Mucosa of stomach (tissue), 1 donor: ENCODE results near the gene PSME3IP1.

Experiments
- H3K27me3 ChIP-seq: one replicate; pipeline ENCODE4 v1.7.0; 2013; ENCODE audit warnings: mild to moderate bottlenecking, low read length; ENCODE audit not compliant: control insufficient read depth, insufficient read depth
- H3K36me3 ChIP-seq: one replicate; pipeline ENCODE4 v1.7.0; 2013; ENCODE audit warnings: low read length; ENCODE audit not compliant: control insufficient read depth, insufficient read depth
- H3K4me1 ChIP-seq: one replicate; pipeline ENCODE4 v1.7.0; 2013; ENCODE audit warnings: mild to moderate bottlenecking, low read length; ENCODE audit not compliant: control insufficient read depth, insufficient read depth
- H3K4me3 ChIP-seq: one replicate; pipeline ENCODE4 v1.7.0; 2013; ENCODE audit warnings: low read length
- H3K9ac ChIP-seq: one replicate; pipeline ENCODE4 v1.7.0; 2013; ENCODE audit warnings: mild to moderate bottlenecking, low read length, moderate library complexity
- H3K9me3 ChIP-seq: one replicate; pipeline ENCODE4 v1.7.0; 2013; ENCODE audit warnings: mild to moderate bottlenecking, low read length, moderate library complexity; ENCODE audit not compliant: control insufficient read depth
- donor health status: Pancreatic carcinoma.

PSME3IP1 gene

DNA sequence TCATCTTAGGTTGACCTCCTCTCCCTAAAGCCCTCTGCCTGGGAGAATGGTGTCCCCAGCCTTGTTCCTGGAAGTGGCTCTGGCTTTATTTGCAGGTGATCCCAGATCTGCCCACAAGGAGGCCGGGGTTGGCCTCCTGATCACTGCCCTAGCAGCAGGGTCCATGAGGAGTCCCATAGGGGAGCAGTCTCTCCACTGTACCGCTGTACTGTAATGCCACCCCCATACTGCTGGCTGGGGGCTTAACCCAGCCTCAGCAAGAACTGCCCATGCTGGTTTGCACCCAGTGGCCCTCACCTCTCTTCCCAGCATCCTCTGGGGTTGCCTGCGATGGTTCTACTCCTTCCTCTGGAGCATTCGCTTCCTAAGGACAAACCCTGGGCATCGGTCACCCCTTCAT, 39.1 kb downstream of the PSME3IP1 start:
- no peaks in the 10 kb centered on the region for H3K36me3 ChIP-seq
- no peaks in the 10 kb centered on the region for H3K9me3 ChIP-seq
- H3K4me3 ChIP-seq, result no peak overlapping the region
- H3K27me3 ChIP-seq, result no peaks in the 10 kb centered on the region
- peaks cover 23% of the 10 kb centered on the region for H3K4me1 ChIP-seq
- H3K9ac ChIP-seq, result no peak overlapping the region

DNA sequence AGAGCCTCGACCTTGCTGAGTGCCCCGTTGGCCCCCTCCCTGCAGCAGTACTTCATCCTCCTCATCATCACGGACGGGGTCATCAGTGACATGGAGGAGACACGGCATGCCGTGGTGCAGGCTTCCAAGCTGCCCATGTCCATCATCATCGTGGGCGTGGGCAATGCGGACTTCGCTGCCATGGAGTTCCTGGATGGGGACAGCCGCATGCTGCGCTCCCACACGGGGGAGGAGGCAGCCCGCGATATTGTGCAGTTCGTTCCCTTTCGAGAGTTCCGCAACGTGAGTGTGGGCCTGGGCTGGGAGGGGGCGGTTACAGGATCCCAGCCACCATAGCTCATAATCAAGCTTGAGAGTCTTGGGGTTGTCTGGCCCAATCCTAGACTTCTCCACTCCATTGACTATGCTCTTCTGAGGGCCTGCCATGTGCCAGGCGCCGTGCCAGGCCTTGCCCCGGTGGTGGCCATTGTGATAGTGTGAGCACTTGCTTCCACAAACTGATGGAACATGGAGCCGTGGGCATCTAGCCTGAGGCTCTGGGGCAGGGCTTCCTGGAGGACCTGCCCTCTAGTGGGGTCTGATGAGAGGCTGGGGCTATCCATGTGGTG, 39.7 kb downstream of the PSME3IP1 start:
- no peaks in the 10 kb centered on the region for H3K9me3 ChIP-seq
- no peak overlapping the region for H3K9ac ChIP-seq
- no peak overlapping the region for H3K4me3 ChIP-seq
- H3K36me3 ChIP-seq, result no peaks in the 10 kb centered on the region
- H3K4me1 ChIP-seq, result peaks cover 23% of the 10 kb centered on the region
- H3K27me3 ChIP-seq, result no peaks in the 10 kb centered on the region

DNA sequence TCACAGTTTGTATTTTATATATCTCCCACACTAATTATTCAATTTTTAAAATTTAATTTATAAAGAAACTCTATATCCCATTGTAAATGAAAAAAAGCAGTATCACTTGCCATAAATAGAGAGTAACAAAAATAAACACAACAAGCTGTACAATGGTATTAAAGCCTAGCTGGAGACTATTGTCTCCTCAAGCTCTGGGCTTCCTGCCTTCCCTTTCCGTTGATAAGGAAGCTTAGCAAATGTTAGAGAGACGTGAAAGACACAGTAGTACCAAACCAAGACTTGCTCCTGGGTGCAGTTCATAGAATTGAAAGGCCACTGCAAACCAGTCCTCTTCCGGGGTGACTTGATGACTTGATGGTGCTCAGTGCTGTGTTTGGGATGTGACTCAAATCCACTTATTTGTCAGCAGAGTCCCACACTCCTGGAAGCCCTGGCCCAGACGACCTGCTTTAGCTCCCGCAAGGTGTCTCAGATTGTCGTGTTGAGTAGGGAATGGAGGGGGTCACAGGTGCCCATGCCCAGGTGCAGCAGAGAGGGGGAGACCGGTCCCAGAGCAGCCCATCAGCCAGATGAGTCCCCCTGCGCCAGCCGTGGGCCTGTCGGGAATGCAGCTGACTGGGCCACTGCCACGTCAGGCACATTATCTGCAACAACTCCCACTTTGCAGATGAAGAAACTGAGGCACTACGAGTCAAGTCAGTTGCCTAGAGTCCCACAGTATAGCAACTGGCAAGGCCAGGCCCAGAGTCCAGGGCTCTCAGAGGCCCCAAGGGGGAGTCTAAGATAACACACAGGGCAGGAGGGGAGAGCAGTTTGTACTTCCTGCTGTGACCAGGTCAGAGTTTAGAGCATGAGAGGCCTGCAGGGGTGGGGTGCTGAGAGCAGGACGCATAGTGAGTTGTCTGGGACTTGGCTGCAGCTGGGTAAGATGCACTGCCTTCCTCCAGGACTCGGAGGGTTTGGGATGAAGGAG, 40.5 kb downstream of the PSME3IP1 start:
- Histone ChIP-seq H3K27me3 (no peaks in the 10 kb centered on the region), H3K36me3 (no peaks in the 10 kb centered on the region), H3K9me3 (no peaks in the 10 kb centered on the region), H3K4me3 (no peak overlapping the region), H3K4me1 (peaks cover 23% of the 10 kb centered on the region), H3K9ac (no peak overlapping the region)

DNA sequence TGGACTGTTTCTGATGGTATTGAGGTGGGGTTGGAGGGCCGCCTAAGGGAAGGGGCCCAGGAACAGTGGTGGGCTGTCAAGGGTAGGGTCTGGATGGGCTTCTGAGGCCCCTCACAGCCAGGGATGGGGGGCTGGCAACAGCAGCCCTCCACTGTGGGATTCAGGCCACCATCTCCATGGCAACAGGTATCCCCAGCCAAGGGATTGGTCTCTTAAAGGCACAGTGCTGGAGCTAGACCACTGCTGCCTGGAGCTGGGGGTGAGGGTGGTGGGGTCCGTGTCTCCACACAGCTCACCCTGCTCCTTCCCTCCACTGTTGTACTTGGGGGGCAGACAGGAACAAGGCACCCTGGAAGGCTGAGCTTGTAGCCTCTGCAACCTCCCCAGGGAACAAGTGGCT, 41.8 kb downstream of the PSME3IP1 start:
- Histone ChIP-seq H3K4me3 (no peak overlapping the region), H3K9me3 (no peaks in the 10 kb centered on the region), H3K27me3 (no peaks in the 10 kb centered on the region), H3K4me1 (peaks cover 23% of the 10 kb centered on the region), H3K36me3 (no peaks in the 10 kb centered on the region), H3K9ac (no peak overlapping the region)

DNA sequence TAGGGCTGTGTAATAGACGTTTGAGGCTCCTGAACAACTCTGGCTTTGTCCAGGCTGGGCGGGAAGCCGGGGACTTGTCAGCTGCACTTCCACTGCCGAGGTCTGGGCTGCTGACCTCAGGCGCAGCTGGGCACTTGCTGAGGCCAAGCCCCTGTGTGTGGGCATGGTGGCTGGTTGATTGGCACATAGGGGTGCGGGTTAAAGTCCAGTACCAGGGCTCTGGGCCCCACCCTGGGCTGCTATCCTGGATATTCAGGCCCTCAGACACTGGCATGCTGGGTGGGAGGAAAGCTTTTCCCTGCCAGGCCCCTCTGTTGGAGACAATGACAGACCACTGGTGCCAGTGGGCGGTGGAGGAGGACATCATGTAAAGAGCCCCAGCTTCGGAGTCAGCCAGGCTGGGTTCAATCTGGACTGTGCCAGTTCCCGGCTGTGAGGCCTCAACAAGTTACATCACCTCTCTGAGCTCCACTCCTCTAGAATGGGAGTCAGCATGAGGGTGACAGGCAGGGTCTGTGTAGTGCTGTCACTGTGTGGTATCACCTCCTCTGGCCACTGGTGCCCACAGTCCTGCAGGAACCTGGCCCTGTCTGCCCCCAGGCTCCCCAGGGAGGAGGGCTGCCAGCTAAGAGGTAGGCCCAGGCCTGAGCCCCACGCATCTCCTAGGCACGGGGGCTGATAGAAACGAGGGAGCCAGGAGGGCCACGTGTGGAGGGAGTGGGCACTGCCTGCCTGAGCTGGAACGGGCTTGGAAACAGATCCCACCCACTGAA, 42.5 kb downstream of the PSME3IP1 start:
- Histone ChIP-seq H3K27me3 (no peaks in the 10 kb centered on the region), H3K4me3 (no peak overlapping the region), H3K9ac (no peak overlapping the region), H3K36me3 (no peaks in the 10 kb centered on the region), H3K9me3 (no peaks in the 10 kb centered on the region), H3K4me1 (peaks cover 23% of the 10 kb centered on the region)

DNA sequence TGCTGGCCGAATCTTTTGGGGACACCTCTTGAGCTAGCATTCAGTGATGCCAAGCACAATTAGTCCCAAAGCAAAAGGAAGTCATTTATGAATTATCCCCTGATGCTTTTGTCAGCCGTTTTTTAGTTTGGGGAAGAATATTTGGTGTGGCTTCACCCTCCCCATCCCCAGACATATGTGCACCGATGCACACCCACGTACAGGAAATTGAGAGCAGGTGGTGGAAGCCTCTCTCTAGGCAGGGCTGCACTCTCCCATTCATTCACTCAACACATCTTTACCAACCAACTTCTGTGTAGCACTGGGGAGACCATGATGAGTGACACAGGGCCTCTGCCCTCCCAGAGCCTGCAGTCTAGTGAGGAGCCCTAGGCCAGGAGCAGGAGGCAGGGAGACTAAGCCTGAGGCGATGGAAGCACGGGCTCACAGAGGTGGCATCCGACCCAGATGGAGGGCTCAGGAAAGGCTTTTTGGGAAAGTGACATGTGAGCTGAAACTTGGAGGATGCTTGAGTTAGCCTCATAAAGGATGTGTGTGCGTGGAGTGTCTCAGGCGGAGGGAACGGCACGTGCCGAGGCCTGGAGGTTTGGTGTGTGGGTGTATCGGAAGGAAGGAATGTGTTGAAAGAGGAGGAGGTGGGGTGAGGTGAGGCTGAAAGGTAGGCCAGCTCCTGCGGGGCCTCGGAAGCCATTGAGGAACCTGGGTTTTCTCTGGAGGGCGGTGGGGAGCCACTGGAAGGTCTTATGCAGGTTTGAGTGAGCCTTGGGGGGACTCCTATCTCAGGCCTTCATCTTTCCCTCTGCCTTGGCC, 43.8 kb downstream of the PSME3IP1 start:
- no peaks in the 10 kb centered on the region for H3K27me3 ChIP-seq
- H3K36me3 ChIP-seq, result no peaks in the 10 kb centered on the region
- H3K4me3 ChIP-seq, result no peak overlapping the region
- no peak overlapping the region for H3K9ac ChIP-seq
- peaks cover 23% of the 10 kb centered on the region for H3K4me1 ChIP-seq
- H3K9me3 ChIP-seq, result no peaks in the 10 kb centered on the region

DNA sequence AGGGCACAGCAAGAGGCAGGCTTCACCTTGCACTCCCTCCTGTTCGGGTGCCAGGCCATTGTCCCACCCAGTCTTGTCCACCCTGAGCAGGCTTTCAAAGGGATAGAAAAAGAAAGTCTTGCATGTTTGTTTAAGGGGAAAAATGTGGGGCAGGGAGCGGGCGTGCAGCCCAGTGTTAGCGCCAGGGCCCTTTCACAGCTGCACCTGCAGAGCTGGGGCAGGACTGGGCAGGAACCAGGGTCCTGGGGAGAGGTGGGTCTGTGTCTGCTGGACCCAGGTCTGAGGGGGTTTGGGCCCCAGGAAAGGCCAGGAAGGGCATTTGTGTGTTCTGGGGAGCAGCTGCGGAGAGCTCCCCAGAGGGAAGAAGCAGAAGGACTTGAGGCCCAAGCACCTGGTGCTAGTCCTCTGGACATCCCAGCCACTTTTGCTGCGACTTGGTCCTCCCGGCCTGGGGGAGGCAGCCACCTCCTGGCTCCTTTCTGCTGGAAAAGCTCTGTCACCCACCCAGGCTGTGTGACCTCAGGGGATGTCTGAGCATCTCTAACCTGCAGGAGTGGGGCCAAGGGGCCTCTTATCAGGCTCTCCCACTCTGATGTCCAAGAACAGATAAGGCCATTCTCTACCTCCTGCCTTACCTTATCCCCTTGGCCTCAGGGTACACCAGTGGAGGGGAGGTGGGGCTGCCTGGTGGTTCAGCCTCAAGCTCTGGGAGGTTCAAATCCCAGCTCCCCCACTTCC, 44.7 kb downstream of the PSME3IP1 start:
- no peaks in the 10 kb centered on the region for H3K36me3 ChIP-seq
- H3K4me1 ChIP-seq, result peaks cover 23% of the 10 kb centered on the region
- H3K9me3 ChIP-seq, result no peaks in the 10 kb centered on the region
- no peak overlapping the region for H3K9ac ChIP-seq
- H3K27me3 ChIP-seq, result no peaks in the 10 kb centered on the region
- H3K4me3 ChIP-seq, result no peak overlapping the region

DNA sequence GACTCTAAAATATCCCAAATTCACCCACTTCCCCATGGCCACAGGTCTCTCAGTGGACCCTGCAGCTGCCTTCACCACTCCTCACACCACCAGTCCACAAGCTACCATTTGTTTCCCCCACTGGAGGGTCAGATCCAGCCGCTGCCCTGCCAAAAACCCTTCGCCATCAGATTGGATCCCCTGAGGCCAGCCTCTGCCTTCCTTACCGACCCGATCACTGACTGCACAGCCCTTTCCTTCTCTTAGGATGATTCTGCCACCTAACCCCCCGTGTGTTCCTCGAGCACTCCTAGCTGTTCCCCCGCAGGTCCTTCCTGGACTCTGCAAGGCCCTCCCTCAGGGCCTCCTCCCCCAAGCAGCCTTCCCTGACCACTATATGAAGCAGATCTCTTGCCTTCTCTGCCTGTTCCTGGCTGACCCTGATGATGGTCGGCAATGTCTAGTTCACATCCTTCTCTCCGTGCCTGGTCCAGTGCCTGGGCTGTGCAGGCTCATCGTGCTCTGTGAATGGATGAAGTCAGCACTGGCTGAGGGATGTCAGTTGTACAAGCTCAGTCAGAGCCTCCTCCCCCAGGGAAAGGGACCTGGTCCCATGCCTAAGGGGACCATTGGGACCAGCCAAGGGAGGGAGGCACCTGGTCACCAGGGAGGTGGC, 47.4 kb downstream of the PSME3IP1 start:
- no peaks in the 10 kb centered on the region for H3K27me3 ChIP-seq
- H3K4me3 ChIP-seq, result no peak overlapping the region
- H3K9me3 ChIP-seq, result no peaks in the 10 kb centered on the region
- no peak overlapping the region for H3K9ac ChIP-seq
- H3K36me3 ChIP-seq, result no peaks in the 10 kb centered on the region
- peaks cover 10% of the 10 kb centered on the region for H3K4me1 ChIP-seq

DNA sequence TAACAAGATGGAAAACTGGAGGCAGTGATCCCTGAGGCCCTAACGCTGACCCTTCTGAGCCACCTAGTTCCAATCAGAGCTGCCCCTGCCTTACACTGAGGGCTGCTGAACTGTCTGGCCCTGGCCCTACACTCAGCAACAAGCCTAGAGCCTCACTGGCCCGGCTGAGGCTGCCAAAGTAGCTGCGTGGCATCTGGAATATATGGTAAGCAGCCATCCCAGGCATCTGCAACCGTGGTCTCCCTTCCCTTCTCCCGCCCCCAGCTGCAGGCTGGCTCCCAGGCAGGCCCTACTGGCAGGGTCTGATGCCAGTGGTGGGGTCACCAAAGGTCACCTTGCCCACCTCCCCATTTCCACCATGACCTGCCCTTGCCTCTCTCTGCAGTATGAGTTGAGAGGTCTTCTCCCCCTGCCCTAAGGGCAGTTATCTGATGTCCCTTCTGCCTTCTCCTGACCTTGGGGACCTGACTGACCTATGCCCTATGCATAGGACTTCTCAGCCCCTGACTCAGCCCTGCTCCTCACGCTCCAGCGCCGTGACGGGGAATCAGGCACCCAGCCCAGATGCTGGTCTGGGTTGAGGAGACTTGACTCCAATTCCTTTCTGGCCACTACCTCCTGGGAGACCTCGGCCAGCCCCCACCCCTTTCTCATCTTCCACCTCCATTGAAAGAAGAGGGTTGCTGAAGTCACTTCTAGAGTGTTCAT, 48.1 kb downstream of the PSME3IP1 start:
- Histone ChIP-seq H3K4me3 (no peak overlapping the region), H3K9me3 (no peaks in the 10 kb centered on the region), H3K36me3 (no peaks in the 10 kb centered on the region), H3K27me3 (no peaks in the 10 kb centered on the region), H3K4me1 (peaks cover 3% of the 10 kb centered on the region), H3K9ac (no peak overlapping the region)

DNA sequence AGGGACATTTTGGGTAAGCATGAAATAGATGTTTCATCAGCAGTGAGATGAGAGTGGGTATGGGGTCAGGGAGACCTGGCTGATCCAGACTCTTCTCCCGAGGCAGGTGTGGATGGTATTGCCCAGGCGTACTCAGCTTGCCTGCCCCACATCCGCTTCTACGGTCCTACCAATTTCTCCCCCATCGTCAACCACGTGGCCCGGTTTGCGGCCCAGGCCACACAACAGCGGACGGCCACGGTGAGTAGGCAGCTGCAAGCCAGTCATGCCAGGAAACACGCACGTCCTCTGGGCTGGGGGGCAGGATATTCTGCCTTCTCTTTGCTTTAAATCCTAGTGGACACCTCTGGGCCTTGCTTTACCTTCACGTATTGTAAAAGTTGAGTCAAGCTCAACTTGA, 48.8 kb downstream of the PSME3IP1 start:
- peaks cover 3% of the 10 kb centered on the region for H3K4me1 ChIP-seq
- no peaks in the 10 kb centered on the region for H3K9me3 ChIP-seq
- H3K4me3 ChIP-seq, result no peak overlapping the region
- H3K27me3 ChIP-seq, result no peaks in the 10 kb centered on the region
- no peak overlapping the region for H3K9ac ChIP-seq
- H3K36me3 ChIP-seq, result no peaks in the 10 kb centered on the region
